GM19023 (cell line): ENCODE measurements around the gene RAB3C.
"Not testable (repeated sequence)": the region's sequence is repeated elsewhere in the genome, so short reads cannot be mapped to it uniquely, and the experiment has no call there.

Source experiments
- ATAC-seq: cut with Tn5 transposase; IDR thresholded peaks from one replicate; pipeline ENCODE4 v1.9.1; 2021; ENCODE audit warnings: mild to moderate bottlenecking, moderate library complexity; ENCODE audit not compliant: unreplicated experiment

Gene RAB3C

GRCh38 chr5:58600613-58601012 lies 17.7 kb downstream of the RAB3C start:
- ATAC-seq: not testable (repeated sequence)

DNA sequence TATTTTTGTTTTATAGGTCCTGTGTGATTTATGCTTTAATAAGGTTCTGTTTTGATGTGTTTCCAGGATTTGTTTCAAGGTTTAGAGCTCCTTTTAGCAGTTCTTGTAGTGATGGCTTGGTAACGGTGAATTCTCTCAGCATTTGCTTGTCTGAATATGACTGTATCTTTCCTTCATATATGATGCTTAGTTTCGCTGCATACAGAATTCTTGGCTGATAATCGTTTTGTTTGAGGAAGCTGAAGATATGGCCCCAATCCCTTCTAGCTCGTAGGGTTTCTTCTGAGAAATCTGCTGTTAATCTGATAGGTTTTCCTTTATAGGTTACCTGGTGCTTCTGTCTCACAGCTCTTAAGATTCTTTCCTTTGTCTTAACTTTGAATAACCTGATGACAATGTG lies 20.0 kb downstream of the RAB3C start:
- ATAC-seq: not testable (repeated sequence)

DNA sequence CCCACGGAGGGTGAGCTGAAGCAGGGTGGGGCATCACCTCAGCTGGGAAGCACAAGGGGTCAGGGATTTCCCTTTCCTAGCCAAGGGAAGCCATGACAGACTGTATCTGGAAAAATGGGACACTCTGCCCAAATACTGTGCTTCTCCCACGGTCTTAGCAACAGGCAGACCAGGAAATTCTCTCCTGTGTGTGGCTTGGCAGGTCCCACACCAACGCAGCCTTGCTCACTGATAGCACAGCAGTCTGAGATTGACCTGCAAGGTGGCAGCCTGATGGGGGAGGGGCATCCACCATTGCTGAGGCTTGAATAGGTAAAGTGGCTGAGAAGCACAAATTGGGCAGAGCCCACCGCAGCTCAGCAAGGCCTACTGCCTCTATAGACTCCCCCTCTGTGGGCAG lies 23.2 kb downstream of the RAB3C start:
- ATAC-seq: no peak

DNA sequence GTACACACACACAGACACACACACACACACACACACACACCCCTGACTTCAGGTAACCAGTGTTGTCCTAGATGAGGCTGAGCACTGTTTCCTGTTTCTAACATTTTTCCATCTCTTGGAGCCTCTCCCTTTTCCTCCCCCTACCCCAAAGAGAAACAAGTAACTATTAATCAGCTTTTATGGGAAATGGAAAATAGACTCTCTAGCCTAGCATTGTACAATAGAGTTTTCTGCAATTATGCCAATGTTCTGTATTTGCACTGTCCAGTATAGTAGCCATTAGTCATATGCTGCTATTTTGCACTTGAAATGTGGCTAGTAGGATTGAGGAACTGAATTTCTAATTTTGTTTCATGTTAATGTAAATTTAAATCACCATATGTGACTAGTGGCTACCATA lies 33.1 kb downstream of the RAB3C start:
- no peak for ATAC-seq

GRCh38 chr5:58617241-58617640 lies 34.4 kb downstream of the RAB3C start:
- no peak for ATAC-seq

DNA sequence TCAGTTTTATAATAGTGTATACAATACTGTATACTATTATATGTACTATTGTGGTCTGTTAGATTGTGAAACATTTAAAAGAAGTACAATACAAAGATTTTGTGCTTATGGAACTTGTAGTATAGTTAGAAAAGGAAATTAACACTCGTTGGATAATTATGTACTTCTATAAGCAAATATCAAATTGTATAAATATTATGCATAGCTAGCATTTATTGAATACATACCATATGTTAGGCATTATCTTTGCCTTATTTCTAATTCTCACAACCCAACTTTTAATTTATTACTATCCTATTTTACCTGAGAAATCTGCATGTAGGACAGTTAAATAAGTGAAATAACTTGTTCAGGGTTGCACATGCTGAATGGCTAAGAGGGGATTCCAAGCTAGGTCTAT lies 37.5 kb downstream of the RAB3C start:
- ATAC-seq: no peak

- no peak for ATAC-seq
These were observed 40.3 kb downstream of the RAB3C start for GRCh38 chr5:58622936-58623871.

GRCh38 chr5:58628626-58629025 lies 45.8 kb downstream of the RAB3C start:
- ATAC-seq: no peak

DNA sequence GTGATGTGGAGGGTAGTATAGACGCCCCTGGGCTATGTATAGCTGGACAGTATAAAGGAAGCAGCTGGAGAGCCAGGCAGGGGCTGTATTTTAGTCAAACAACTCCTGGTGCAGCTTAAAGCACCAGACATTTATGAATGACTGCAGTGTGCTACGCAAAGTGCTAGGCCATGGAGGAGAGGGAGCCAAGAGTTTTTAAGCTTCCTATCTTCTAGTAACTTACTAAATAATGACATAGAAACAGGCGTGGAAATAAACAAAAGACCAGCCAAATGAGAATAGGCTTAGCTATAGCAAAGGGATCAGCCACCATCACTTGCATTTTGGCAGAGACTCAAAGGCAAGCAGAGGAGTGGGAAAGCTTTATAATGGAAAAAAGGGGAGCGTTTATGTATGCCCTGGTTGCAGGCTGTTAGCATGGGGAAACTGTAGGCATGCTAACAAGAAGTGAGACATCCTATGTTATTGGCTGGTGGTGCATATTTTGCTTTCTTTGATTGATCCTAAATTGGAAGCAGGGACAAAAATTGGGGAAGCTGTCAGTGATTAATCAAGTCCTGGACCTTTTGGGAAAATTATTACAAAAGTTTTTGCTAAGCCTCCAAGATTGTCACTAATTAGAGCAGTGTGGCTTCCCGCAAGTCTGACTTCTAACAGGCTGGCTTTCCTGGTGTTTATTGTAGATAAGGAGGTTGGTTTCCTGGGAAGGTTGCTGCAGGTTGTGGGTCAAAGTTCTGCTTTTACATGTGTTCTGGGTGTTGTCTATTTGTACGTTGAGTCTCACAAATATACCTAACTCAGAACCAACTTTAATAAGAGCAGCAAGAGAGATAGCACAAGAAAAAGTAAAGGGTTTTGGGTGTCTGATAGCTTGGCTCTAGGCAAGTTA lies 46.6 kb downstream of the RAB3C start:
- ATAC-seq: no peak

DNA sequence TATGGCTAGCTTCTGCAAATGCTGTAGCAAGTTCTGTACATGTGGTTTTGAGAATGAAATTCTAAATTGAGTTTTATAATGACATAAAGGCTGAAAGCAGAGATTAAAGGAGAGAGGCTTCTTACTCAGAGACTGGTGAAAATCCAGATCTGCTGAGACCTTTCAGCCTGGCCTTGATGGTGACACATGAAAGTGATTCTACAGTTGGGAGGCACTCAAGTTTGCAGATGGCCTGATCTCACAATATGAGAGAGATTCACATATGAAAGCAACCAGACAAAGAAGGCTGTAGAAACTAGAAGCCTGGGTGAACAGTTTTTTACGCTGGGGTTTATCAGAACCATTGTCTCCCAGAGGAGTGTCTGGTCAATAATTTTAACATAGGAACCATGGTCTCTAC lies 49.0 kb downstream of the RAB3C start:
- no peak for ATAC-seq

GRCh38 chr5:58635416-58635815 lies 52.5 kb downstream of the RAB3C start:
- ATAC-seq: no peak

DNA sequence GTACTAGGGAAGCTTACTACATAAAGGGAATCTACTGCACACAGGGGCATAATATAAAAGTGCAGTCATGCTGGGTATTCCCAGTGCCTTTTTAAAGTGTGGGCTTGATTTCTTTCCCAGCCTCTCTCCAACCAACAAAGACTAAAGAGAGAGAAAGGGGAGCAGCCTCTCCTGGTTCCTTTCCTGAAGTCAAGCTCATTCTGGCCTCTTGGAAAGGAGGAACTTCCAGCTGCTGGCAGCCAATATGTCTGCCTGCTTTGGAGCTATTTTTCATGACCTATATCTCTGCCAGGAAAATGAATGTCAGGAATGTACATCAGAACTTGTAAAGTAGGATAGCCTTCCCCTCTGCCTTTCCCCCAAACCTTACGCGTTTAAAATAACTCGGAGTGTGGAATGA lies 57.1 kb downstream of the RAB3C start:
- no peak for ATAC-seq

DNA sequence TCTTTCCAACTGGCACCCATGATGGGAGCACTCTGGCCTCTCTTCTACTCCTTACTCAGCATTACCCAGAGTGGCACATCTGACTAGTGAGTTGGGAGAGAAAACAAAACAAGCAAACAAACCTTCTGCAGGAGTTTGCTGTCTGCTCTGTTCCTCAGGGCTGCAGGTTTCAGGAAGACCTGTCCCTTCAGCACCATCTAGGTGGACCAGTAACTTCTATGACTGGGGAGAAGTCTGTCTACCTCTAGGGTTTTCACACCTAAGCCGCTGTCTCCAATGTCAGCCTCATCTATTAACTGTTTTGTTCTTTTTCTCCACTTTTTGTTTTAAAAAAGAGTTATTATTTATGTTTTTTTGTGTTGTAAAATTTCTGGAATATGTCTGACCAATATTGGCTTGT lies 58.7 kb downstream of the RAB3C start:
- ATAC-seq: no peak

DNA sequence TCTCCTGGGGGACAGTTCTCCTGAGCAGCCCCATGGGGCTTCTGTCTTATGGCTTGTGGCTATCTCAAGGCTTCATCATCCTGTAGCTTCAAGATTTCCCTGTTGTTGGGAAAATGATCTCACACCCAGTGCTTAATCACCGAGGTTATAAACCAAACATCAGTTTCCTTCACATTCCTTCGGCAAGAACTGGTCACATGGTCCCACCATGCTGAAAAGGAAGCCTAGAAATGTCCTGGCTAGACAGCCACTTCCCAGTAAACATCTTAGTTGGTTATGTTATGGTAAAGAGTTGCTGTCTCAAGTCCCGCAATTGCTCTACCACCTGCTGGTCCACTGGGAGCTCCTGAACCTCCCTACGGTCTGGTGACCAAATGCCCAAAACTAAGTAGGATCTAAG lies 66.0 kb downstream of the RAB3C start:
- ATAC-seq: no peak

DNA sequence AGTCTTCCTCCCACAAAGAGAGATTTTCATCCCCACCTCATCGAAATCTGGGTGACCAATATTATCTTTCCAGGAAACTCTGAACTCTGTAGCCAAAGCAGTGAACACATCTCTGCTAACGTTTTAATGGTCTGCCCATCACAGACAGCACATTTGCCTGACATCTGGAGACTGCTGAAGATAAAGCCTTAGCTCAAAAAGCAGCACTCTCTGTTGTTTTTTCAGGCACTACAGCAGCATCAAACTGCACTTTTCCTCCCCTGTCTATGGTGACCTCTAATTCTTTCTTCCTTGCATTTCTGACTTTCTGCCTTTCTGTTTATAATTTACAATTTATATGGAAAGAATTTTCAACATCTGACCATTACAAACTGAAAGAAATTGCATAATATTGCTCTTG lies 66.8 kb downstream of the RAB3C start:
- no peak for ATAC-seq

GRCh38 chr5:58653521-58653920 lies 70.6 kb downstream of the RAB3C start:
- ATAC-seq: no peak

DNA sequence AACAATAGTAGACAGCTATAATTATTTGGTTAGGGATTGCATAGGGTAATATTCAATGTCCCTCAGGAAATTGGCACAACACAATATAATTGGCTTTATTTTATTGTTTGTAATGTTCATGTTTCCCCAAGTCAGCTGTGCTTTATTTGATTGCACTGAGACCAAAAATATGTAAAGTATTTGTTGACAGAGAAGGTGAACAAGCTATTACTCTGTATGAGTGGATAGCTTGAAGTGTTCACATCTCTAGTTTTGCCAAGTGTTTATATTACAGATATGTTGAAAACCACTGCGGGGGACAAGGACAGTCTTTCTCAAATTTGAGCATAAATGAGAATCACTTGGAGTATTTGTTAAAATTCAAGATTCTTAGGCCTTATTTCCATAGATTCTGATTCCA lies 83.3 kb downstream of the RAB3C start:
- no peak for ATAC-seq

GRCh38 chr5:58666598-58667581 lies 84.0 kb downstream of the RAB3C start:
- ATAC-seq: no peak

- ATAC-seq: no peak
These were observed 87.7 kb downstream of the RAB3C start for GRCh38 chr5:58670582-58670981.

GRCh38 chr5:58671155-58671554 lies 88.3 kb downstream of the RAB3C start:
- ATAC-seq: no peak

- ATAC-seq: no peak
These were observed 89.6 kb downstream of the RAB3C start for GRCh38 chr5:58672521-58672920.
